Stomach (tissue), 9 donors: ENCODE results near the gene FAM120AOS. TPM values are rescaled to one million over a fixed set of nuclear protein-coding genes. Genes with fewer than 3 reads are reported as not detected.

ENCODE experiments used
- DNase-seq, 2 donors: peaks; one replicate each; pipeline versions ENCODE4 v3.0.0 to v3.0.0-alpha.2; 2013 to 2019
- H3K27ac ChIP-seq, 5 donors: fragments of 200-600 bp in 4 of 5; sonication (generic) in 4 of 5; one replicate each; pipeline ENCODE4 v1.5.1; 2013 to 2019; ENCODE audit warnings: mild to moderate bottlenecking in 1 of 5, moderate library complexity in 1 of 5
- H3K27me3 ChIP-seq, 3 donors: fragments of 200-600 bp; sonication (generic); one replicate each; pipeline ENCODE4 v1.5.1; 2017 to 2019; ENCODE audit warnings: mixed run types in 1 of 3
- H3K36me3 ChIP-seq, 4 donors: fragments of 200-600 bp; sonication (generic); 1 replicate in 3 of 4; 2 replicates in 1 of 4; pipeline ENCODE4 v1.5.1; 2016 to 2019
- H3K4me1 ChIP-seq, 4 donors: fragments of 200-600 bp; sonication (generic); one replicate each; pipeline ENCODE4 v1.5.1; 2016 to 2019
- H3K4me3 ChIP-seq, 4 donors: fragments of 200-600 bp; sonication (generic) in 3 of 4; one replicate each; pipeline ENCODE4 v1.5.1; 2016 to 2019; ENCODE audit warnings: mild to moderate bottlenecking in 1 of 4
- H3K9me3 ChIP-seq, 4 donors: fragments of 200-600 bp; sonication (generic); one replicate each; pipeline ENCODE4 v1.5.1; 2016 to 2019
- EP300 ChIP-seq: sonication (generic); formaldehyde crosslinking; IDR thresholded peaks from one replicate; pipeline ENCODE4 v1.6.1; 2017; ENCODE audit warnings: antibody characterized with exemption
- POLR2A ChIP-seq, 4 donors: fragments of 450-650 bp; IDR thresholded peaks; one replicate each; pipeline ENCODE4 v1.6.1; 2016; ENCODE audit warnings: antibody characterized with exemption in 4 of 4, control low read depth in 2 of 4, mild to moderate bottlenecking in 1 of 4, moderate library complexity in 1 of 4
- POLR2AphosphoS5 ChIP-seq, 3 donors: sonication (generic); formaldehyde crosslinking; IDR thresholded peaks; one replicate each; pipeline ENCODE4 v1.6.1; 2016; ENCODE audit warnings: antibody characterized with exemption in 3 of 3
- WGBS, 5 donors: extraction: QIAGEN DNeasy Blood & Tissue Kit in 3 of 5; methylation state at CpG; one replicate each; pipeline versions ENCODE4 v1.1.5 to v1.1.7; 2013 to 2018; 5-methylcytosine and 5-hydroxymethylcytosine counted together
- intact Hi-C: fragments of 100-400 bp; cut with DNase I; formaldehyde crosslinking; loops from one replicate; pipeline ENCODE4 v1.15.1; 2023; ENCODE audit warnings: low total_unique reads
- polyA plus RNA-seq, 3 donors: library from polyadenylated mRNA; stranded (reverse); fragments of 200-250 nt; gene quantifications; one replicate each; pipeline ENCODE4 v1.2.3, GENCODE V29; 2013
- total RNA-seq, 5 donors: library from RNA; depleted of rRNA; stranded (reverse); fragments of >200 nt; gene quantifications; one replicate each; pipeline versions ENCODE4 v1.1.0 to v1.2.3, GENCODE V29; 2014 to 2016
- TF ChIP-seq, protein P1 (sequence below), 7 experiments: fragments of 450-650 bp in 4 of 7; fragments of 200-600 bp in 3 of 7; sonication (generic) in 3 of 7; IDR thresholded peaks; one replicate each; pipeline ENCODE4 v1.5.1; 2016 to 2019; ENCODE audit warnings: antibody characterized with exemption in 7 of 7, control low read depth in 2 of 7, mild to moderate bottlenecking in 1 of 7
- donor health status: healthy with polysubstance abuse.
- donor health status: Bipolar disorder and iron deficiency.
- donor health status: healthy.

Gene FAM120AOS
- total and polyA plus RNA-seq, 8 donors, result 12.9 to 232 (median 39.3) TPM

DNA sequence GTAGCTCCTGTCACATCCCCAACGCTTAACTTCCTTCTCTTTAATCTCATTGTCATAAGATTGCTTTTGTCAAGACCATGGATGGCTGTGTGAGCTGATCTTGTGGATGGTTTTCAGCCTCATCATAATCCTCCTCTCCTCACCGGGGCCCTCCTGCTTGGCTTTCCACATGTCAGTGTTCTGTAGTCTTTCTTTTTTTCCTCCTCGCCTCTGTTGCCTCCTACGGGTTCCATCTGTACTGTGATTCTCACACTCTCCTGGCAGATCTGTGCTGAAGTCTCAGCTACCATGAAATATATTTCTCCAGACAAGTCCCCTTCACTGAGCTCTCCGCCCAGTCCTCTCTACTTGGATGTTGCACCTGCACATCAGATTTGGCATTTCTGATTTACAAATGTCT lies 34.9 kb upstream of the FAM120AOS start:
- 95 to 99% (median 97%) methylated on average over 5 of the region's 5 CpGs for WGBS, 5 donors
- no peak for DNase-seq
- Histone ChIP-seq H3K27me3 (no peaks in the 10 kb centered on the region), H3K9me3 (no peaks in the 10 kb centered on the region), H3K4me3 (no peak overlapping the region), H3K27ac (no peak overlapping the region), H3K36me3 (peaks cover 0 to 55% (median 30%) of the 10 kb centered on the region in 4 donors), H3K4me1 (peaks cover 0 to 25% (median 16%) of the 10 kb centered on the region in 4 donors)
- TF ChIP-seq, protein P1, sequence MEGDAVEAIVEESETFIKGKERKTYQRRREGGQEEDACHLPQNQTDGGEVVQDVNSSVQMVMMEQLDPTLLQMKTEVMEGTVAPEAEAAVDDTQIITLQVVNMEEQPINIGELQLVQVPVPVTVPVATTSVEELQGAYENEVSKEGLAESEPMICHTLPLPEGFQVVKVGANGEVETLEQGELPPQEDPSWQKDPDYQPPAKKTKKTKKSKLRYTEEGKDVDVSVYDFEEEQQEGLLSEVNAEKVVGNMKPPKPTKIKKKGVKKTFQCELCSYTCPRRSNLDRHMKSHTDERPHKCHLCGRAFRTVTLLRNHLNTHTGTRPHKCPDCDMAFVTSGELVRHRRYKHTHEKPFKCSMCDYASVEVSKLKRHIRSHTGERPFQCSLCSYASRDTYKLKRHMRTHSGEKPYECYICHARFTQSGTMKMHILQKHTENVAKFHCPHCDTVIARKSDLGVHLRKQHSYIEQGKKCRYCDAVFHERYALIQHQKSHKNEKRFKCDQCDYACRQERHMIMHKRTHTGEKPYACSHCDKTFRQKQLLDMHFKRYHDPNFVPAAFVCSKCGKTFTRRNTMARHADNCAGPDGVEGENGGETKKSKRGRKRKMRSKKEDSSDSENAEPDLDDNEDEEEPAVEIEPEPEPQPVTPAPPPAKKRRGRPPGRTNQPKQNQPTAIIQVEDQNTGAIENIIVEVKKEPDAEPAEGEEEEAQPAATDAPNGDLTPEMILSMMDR (IDR thresholded peaks at IDR 0.05), result no peak
- TF ChIP-seq POLR2A (IDR thresholded peaks at IDR 0.05) (no peak), POLR2AphosphoS5 (IDR thresholded peaks at IDR 0.05) (no peak), EP300 (no peak)
- intact Hi-C loops, result no loop called here

- Histone ChIP-seq H3K36me3 (peaks cover 0 to 58% (median 33%) of the 10 kb centered on the region in 4 donors), H3K27me3 (no peaks in the 10 kb centered on the region), H3K27ac (no peak overlapping the region), H3K4me1 (peaks cover 0 to 17% (median 5%) of the 10 kb centered on the region in 4 donors), H3K4me3 (no peak overlapping the region), H3K9me3 (no peaks in the 10 kb centered on the region)
- TF ChIP-seq, protein P1 (IDR thresholded peaks at IDR 0.05), result no peak
- TF ChIP-seq EP300 (no peak), POLR2AphosphoS5 (IDR thresholded peaks at IDR 0.05) (no peak), POLR2A (IDR thresholded peaks at IDR 0.05) (no peak)
- intact Hi-C loops, result no loop called here
- DNase-seq, result no peak
- WGBS, 5 donors, result 92 to 96% (median 94%) methylated on average over 1 of the region's 1 CpG; no CpG with 5 or more reads in 1 of the 5 donors
Observed at GRCh38 chr9:93486268-93486667, 32.9 kb upstream of the FAM120AOS start.

GRCh38 chr9:93483497-93483896 lies 30.1 kb upstream of the FAM120AOS start:
- peaks cover 0 to 48% (median 24%) of the 10 kb centered on the region in 4 donors for H3K36me3 ChIP-seq
- H3K27me3 ChIP-seq, result no peaks in the 10 kb centered on the region
- DNase-seq, result no peak
- no peaks in the 10 kb centered on the region for H3K9me3 ChIP-seq
- TF ChIP-seq, protein P1 (IDR thresholded peaks at IDR 0.05), result no peak
- TF ChIP-seq POLR2A (IDR thresholded peaks at IDR 0.05), result no peak
- TF ChIP-seq EP300, result no peak
- TF ChIP-seq POLR2AphosphoS5 (IDR thresholded peaks at IDR 0.05), result no peak
- H3K4me1 ChIP-seq, result peaks cover 0 to 16% (median 6%) of the 10 kb centered on the region in 4 donors
- 92 to 97% (median 95%) methylated on average over 2 of the region's 2 CpGs for WGBS, 5 donors
- no peak overlapping the region for H3K27ac ChIP-seq
- intact Hi-C loops, result no loop called here
- no peak overlapping the region for H3K4me3 ChIP-seq

DNA sequence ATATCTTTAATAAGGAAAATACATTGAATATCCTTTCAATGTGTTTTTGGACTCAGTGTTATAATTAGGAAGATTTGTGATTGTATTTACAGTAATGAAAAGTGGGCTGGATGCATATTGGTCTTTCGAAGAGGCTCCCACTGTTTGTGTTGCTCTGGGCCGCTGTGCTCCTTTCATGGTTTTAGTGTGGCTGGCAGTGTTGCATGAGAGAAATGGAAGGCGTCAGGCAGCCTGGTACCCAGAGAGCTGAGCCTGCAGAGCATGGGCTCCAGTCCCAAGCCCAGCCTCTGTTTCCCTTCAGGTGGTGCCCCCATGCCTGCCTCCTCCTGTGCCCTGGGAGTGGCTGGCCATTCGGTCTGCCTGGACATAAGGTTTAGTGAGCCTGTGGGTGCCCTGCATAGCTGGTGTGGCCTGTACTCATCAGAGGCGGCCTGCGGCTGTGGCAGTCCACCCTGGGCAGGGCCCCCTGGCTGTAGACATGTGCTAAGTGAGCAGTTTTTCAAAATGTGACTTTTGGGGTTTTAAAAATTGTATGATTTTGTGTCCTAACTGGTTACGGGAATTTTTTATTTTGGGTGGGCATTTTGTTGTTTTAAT lies 27.4 kb upstream of the FAM120AOS start:
- no peak overlapping the region for H3K4me3 ChIP-seq
- TF ChIP-seq POLR2A (IDR thresholded peaks at IDR 0.05) (no peak), EP300 (no peak), POLR2AphosphoS5 (IDR thresholded peaks at IDR 0.05) (no peak)
- TF ChIP-seq, protein P1 (IDR thresholded peaks at IDR 0.05), result no peak
- H3K36me3 ChIP-seq, result peaks cover 0 to 49% (median 29%) of the 10 kb centered on the region in 4 donors
- WGBS, 5 donors, result 87 to 93% (median 90%) methylated on average over 7 of the region's 7 CpGs
- H3K4me1 ChIP-seq, result peaks cover 0 to 21% (median 6%) of the 10 kb centered on the region in 4 donors
- no peaks in the 10 kb centered on the region for H3K9me3 ChIP-seq
- H3K27ac ChIP-seq, result no peak overlapping the region
- H3K27me3 ChIP-seq, result no peaks in the 10 kb centered on the region
- intact Hi-C loops, result no loop called here
- no peak for DNase-seq
